ENCODE data around the gene TGFA. TPM values are rescaled to one million over a fixed set of nuclear protein-coding genes. Genes with fewer than 3 reads are reported as not detected.

Gene TGFA
- total RNA-seq, 4 donors from 2014 or later: 10.7 to 51.3 (median 33.7) TPM

DNA sequence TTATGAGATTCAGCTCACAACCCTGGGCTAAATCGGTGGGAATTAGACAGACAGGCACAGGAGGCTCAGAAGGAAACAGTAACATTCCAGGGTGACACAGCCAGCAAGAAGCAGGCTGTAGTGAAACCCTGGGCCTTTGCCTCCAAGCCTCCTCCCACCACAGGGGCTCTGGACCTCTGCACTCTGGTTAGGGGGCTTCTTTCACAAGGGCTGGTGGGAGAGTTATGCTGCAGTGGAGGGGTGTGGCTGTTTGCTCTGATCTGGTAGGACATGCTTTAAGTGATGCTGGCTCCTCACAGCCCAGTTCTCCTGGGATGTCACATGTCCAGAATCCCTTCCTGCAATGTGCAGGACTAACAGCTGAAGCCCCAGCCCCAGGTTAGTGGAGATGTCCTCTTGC is 109.9 kb downstream of the TGFA start:
- Histone ChIP-seq H3K9me3 (no peaks in the 10 kb centered on the region), H3K27ac (no peak overlapping the region), H3K36me3 (no peaks in the 10 kb centered on the region), H3K27me3 (no peaks in the 10 kb centered on the region), H3K4me3 (no peak overlapping the region), H3K4me1 (no peaks in the 10 kb centered on the region)
- intact Hi-C loops (cut with DNase I; ENCODE audit: low total_unique reads) (no loop called here), in situ Hi-C loops (cut with MboI; ENCODE audit: low pct_ligation_motif_present in 1 of 4, low pct_unique_long_range_greater_than_20kb in 1 of 4, low sequenced_read_pairs in 3 of 4) (no loop called here)
- WGBS, 2 donors (ENCODE audit: low coverage in 1 of 2): 67% methylated on average over 1 of the region's 1 CpG; no CpG with 5 or more reads in 1 of the 2 donors
- no peak for TF ChIP-seq POLR2AphosphoS5 (IDR thresholded peaks at IDR 0.05)
- TF ChIP-seq CTCF (IDR thresholded peaks at IDR 0.05): no peak
- TF ChIP-seq EP300 (IDR thresholded peaks at IDR 0.05; ENCODE audit: low read depth): no peak
- TF ChIP-seq POLR2A (IDR thresholded peaks at IDR 0.05): no peak
- no peak for DNase-seq

GRCh38 chr2:70443078-70443465 is 110.6 kb downstream of the TGFA start:
- 55% methylated on average over 2 of the region's 2 CpGs; no CpG with 5 or more reads in 1 of the 2 donors for WGBS, 2 donors (ENCODE audit: low coverage in 1 of 2)
- no peak for DNase-seq
- Histone ChIP-seq H3K36me3 (no peaks in the 10 kb centered on the region), H3K9me3 (no peaks in the 10 kb centered on the region), H3K27me3 (no peaks in the 10 kb centered on the region), H3K27ac (no peak overlapping the region), H3K4me3 (no peak overlapping the region), H3K4me1 (no peaks in the 10 kb centered on the region)
- no peak for TF ChIP-seq POLR2AphosphoS5 (IDR thresholded peaks at IDR 0.05)
- TF ChIP-seq POLR2A (IDR thresholded peaks at IDR 0.05): no peak
- no peak for TF ChIP-seq EP300 (IDR thresholded peaks at IDR 0.05; ENCODE audit: low read depth)
- TF ChIP-seq CTCF (IDR thresholded peaks at IDR 0.05): no peak
- in situ Hi-C loops (cut with MboI; ENCODE audit: low pct_ligation_motif_present in 1 of 4, low pct_unique_long_range_greater_than_20kb in 1 of 4, low sequenced_read_pairs in 3 of 4) (no loop called here), intact Hi-C loops (cut with DNase I; ENCODE audit: low total_unique reads) (no loop called here)

- in situ Hi-C loops (cut with MboI; ENCODE audit: low pct_ligation_motif_present in 1 of 4, low pct_unique_long_range_greater_than_20kb in 1 of 4, low sequenced_read_pairs in 3 of 4) (no loop called here), intact Hi-C loops (cut with DNase I; ENCODE audit: low total_unique reads) (no loop called here)
- Histone ChIP-seq H3K4me3 (no peak overlapping the region), H3K27me3 (no peaks in the 10 kb centered on the region), H3K4me1 (no peaks in the 10 kb centered on the region), H3K9me3 (no peaks in the 10 kb centered on the region), H3K27ac (no peak overlapping the region), H3K36me3 (no peaks in the 10 kb centered on the region)
- 90 to 100% methylated on average over 3 to 8 of the region's 8 CpGs for WGBS, 2 donors (ENCODE audit: low coverage in 1 of 2)
- no peak for TF ChIP-seq CTCF (IDR thresholded peaks at IDR 0.05)
- no peak for TF ChIP-seq POLR2AphosphoS5 (IDR thresholded peaks at IDR 0.05)
- TF ChIP-seq EP300 (IDR thresholded peaks at IDR 0.05; ENCODE audit: low read depth): no peak
- TF ChIP-seq POLR2A (IDR thresholded peaks at IDR 0.05): no peak
- no peak for DNase-seq
These were observed 111.1 kb downstream of the TGFA start for GRCh38 chr2:70442301-70443077.

- no peak for DNase-seq
- H3K27ac ChIP-seq: no peak overlapping the region
- H3K36me3 ChIP-seq: no peaks in the 10 kb centered on the region
- intact Hi-C loops (cut with DNase I; ENCODE audit: low total_unique reads): no loop called here
- no peaks in the 10 kb centered on the region for H3K27me3 ChIP-seq
- H3K4me3 ChIP-seq: no peak overlapping the region
- H3K9me3 ChIP-seq: no peaks in the 10 kb centered on the region
- TF ChIP-seq EP300 (IDR thresholded peaks at IDR 0.05; ENCODE audit: low read depth): no peak
- no peak for TF ChIP-seq CTCF (IDR thresholded peaks at IDR 0.05)
- TF ChIP-seq POLR2A (IDR thresholded peaks at IDR 0.05): no peak
- no peak for TF ChIP-seq POLR2AphosphoS5 (IDR thresholded peaks at IDR 0.05)
- no peaks in the 10 kb centered on the region for H3K4me1 ChIP-seq
- in situ Hi-C loops (cut with MboI; ENCODE audit: low pct_ligation_motif_present in 1 of 4, low pct_unique_long_range_greater_than_20kb in 1 of 4, low sequenced_read_pairs in 3 of 4): no loop called here
These were observed 113.0 kb downstream of the TGFA start for GRCh38 chr2:70440621-70441020.

Data from transverse colon (tissue), 4 donors.